Fibroblast of skin of scalp (primary cell): ENCODE measurements around the gene ACP5.
"Not testable (repeated sequence)": the region's sequence is repeated elsewhere in the genome, so short reads cannot be mapped to it uniquely, and the experiment has no call there.

Experiments
- DNase-seq: peaks from one replicate; pipeline ENCODE4 v3.0.0-alpha.2; 2013

The ACP5 gene

GRCh38 chr19:11578258-11579142, 1.1 kb upstream of the ACP5 start:
- no peak for DNase-seq

GRCh38 chr19:11576227-11576626, 1.2 kb downstream of the ACP5 start:
- no peak for DNase-seq

- DNase-seq = no peak
Observed at GRCh38 chr19:11574689-11575088, 2.8 kb downstream of the ACP5 start.

- not testable (repeated sequence) for DNase-seq
Observed at GRCh38 chr19:11573763-11574162, 3.7 kb downstream of the ACP5 start.

DNA sequence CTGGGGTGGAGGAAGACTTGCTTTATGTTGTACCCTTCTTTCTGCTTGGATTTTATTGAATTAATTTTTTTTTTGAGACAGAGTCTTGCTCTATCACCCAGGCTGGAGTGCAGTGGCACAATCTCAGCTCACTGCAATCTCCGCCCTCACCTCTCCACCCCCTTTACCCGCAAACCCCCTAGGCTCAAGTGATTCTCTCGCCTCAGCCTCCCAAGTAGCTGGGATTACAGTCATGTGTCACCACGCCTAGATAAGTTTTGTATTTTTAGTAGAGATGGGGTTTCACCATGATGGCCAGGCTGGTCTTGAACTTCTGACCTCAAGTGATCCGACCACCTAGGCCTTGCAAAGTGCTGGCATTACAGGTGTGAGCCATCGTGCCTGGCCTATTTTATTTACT, 4.1 kb downstream of the ACP5 start:
- not testable (repeated sequence) for DNase-seq

GRCh38 chr19:11570039-11570462, 7.4 kb downstream of the ACP5 start:
- DNase-seq = no peak

- DNase-seq = no peak
Observed at GRCh38 chr19:11566164-11566563, 11.3 kb downstream of the ACP5 start.

DNA sequence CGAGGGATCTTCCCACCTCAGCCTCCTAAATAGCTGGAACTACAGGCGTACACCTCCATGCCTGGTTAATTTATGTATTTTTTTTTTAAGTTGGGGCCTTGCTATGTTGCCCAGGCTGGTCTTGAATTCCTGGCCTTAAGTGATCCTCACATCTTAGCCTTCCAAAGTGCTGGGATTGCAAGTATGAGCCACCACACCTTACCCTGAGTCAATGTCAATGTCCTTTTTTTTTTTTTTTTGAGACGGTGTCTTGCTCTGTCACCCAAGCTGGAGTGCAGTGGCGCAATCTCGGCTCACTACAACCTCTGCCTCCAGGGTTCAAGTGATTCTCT, 11.8 kb downstream of the ACP5 start:
- not testable (repeated sequence) for DNase-seq

DNA sequence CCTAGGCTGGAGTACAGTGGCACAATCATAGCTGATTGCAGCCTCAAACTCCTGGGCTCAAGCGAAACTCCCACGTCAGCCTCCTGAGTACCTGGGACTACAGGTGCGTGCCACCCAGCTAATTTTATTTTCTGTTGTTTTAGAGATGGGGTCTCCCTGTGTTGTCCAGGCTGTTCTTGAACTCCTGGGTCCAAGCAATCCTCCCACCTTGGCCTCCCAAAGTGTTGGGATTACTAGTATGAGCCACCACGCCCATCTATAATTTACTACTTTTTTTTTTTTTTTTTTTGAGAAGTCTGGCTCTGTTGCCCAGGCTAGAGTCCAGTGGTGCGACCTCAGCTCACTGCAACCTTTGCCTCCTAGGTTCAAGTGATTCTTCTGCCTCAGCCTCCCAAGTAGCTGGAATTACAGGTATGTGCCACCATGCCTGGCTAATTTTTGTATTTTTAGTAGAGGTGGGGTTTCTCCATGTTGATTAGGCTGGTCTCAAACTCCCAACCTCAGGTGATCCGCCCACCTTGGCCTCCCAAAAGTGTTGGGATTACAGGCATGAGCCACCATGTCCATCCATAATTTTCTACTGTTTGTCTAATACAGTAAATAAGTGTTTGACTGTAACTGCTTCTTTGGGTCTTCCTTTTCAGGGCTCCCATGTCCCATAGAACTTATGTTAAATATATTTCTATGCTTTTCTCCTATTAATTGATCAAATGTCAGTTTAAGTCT, 13.2 kb downstream of the ACP5 start:
- DNase-seq = not testable (repeated sequence)

- no peak for DNase-seq
Observed at GRCh38 chr19:11563532-11563931, 13.9 kb downstream of the ACP5 start.

GRCh38 chr19:11560404-11561051, 16.9 kb downstream of the ACP5 start:
- DNase-seq = peak; percentile 76

DNA sequence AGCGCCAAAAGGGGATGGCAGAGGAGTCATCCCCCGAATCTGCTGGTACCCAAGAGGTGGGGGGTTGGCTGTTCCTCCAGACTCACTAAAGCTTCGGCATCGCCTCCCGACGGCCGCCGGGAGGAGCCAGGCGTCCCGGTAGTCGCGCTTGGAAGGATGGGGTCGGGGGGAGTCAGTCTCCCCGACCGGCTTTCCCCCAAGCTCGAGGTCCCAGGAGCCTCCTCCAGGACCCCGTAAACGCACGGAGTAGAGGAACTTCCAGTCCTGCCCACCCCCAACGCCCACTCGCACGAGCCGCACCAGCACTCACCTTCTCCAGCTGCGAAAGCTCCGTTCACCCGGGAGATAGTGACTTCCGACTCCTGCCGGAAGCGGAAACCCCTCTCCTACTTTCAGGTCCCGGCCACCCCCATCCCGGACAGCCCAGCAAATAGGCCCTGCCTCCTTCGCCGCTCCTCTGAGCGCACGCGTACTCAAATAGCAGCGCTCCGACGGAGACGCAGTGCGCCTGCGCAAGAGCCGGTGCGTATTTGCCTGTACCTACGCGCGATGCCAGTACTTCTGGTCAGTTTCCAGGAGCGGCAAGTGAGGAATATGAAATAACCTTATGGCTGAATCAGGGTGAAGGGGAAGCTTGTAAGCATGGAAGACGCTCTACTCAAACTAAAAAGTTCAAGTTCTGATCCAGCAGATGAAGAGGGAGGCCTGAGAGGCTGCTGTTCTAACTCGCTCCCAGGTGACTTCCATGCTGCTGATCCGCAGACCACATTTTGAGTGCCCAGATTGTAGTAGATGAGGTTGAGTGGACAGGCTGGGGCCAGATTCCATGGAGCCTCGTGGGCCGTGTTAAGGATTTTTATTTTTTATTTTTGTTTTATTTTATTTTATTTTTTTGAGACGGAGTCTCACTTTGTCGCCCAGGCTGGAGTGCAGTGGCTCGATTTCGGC, 18.3 kb downstream of the ACP5 start, which contains the start of gene ELOF1:
Gene ELOF1 (minus strand): TSS at position 350 of the 948 bp plus-strand sequence. CDS start 4,883 bp downstream, outside the sequence.
- peak; percentile 97 for DNase-seq

- no peak for DNase-seq
Observed at GRCh38 chr19:11556634-11557420, 20.6 kb downstream of the ACP5 start.

- DNase-seq = no peak
Observed at GRCh38 chr19:11555246-11555645, 22.2 kb downstream of the ACP5 start.

GRCh38 chr19:11554160-11554559, 23.3 kb downstream of the ACP5 start:
- DNase-seq = no peak

DNA sequence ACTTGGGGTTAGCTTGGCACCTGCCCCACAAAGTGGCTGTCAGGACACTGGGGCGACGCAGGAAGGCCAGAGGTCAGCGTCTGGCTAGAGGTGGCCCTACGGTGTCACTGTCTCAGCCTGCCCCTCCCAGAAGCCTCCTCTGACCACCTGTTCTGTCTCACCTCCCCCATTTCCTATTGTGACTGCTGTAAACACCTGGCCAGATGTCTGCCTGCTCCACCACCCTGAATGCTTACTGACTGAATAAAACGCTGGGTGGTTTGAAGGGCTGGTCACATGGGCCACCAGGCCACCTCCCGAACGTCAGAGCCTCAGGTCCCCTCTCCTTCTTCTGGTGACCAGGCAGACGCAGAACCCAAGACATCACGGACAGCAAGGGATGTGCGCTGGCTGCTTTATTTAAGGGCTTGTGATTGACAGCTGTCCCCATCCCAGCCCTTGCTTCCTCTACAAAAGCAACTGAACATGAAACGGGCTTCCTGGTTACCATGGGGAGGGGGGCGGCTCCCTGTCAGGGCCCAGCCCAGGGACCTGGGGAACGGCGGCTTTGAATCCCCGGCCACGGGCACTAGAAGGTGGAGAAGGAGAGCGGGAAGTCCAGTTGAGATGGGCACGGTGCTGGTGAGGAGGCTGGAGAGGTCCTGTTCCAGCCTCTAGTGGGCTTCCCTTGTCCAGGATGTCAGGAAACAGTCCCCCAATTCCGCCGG, 24.6 kb downstream of the ACP5 start:
- no peak for DNase-seq

- DNase-seq = peak; percentile 34
Observed at GRCh38 chr19:11551603-11552235, 25.7 kb downstream of the ACP5 start.

GRCh38 chr19:11550265-11550664, 27.2 kb downstream of the ACP5 start:
- no peak for DNase-seq

- no peak for DNase-seq
Observed at GRCh38 chr19:11549386-11549953, 28.0 kb downstream of the ACP5 start.
